GM19372 (cell line): ENCODE results near the gene SYNJ2.

Source experiments
- ATAC-seq: cut with Tn5 transposase; IDR thresholded peaks from one replicate; pipeline ENCODE4 v1.9.1; 2021; ENCODE audit warnings: mild to moderate bottlenecking, low read depth, moderate library complexity; ENCODE audit not compliant: unreplicated experiment

SYNJ2 gene

GRCh38 chr6:157978021-157978783 is 3.5 kb upstream of the SYNJ2 start:
- ATAC-seq: no peak

- peak; percentile 22 for ATAC-seq
These were observed 1.2 kb upstream of the SYNJ2 start for GRCh38 chr6:157980288-157981131.

DNA sequence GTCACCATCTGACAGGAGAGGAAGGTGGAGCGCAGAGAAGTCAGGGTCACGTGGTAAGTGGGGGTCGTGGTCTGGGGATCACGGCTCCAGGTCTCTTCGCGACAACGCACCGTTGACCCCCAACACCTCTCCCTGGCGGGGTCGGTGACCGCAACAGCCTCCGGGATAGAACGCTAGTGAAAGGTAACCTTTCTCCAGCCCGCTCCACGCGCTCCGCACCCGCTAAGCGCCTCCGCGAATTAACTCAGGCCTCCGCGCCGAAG is 600 bp upstream of the SYNJ2 start:
- no peak for ATAC-seq

GRCh38 chr6:157982102-157982562 is 469 bp downstream of the SYNJ2 start:
- peak; percentile 21 for ATAC-seq

DNA sequence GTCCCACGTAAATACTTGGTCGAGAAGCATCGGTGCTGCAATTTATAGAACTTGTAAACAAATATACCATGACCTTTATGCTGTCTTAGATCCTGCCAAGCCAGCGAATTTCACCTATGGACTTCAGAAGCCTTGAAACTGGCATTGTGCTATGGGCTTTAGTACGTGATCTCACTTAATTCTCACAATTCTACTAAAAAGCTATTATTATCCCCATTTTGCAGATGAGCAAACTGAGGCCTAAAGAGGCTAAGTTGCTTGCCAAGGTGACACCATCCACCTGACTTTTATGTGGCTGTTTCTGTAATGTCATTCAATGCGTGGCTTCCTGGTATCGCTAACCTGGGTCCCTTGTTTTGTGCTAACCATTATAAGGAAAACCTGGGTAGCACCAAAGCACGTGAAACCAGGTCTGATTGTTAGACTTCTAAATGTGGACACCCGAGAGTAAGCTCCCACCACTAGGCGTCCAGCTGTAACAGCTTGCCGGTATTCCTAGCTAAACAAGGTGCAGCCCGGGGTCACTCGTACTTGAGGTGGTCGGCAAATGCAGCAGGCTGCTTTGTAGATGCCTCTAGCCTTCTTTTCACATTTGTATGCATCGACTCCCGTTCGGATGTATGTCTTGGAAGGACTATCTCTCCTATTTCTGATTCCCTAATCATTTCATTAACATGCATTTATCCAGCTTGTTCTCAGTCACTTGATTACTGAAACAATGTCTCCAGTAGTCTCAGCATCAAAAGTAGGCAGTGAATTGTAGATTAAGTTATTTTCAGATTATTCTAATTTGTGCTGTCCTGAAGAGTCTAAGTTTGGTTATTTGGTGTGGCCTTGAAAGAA is 1.1 kb downstream of the SYNJ2 start:
- ATAC-seq: no peak

GRCh38 chr6:157983406-157984119 is 1.9 kb downstream of the SYNJ2 start:
- no peak for ATAC-seq

DNA sequence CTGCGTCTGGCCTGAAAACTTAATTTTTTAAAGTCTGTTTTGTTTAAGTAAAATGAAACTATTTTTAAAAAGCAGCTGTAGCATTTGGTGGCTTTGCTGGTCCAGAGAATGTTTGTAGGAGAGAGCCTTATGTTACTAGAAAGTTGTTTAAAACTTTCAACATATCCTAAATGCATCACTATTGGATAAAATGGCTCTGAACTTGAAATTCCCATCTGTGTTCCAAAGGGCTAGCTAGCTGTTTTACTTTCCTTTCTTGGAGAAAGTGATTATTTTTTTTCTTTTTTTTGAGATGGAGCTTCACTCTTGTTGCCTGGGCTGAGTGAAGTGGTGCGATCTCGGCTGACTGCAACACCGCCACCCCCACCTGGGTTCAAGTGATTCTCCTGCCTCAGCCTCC is 2.5 kb downstream of the SYNJ2 start:
- no peak for ATAC-seq

DNA sequence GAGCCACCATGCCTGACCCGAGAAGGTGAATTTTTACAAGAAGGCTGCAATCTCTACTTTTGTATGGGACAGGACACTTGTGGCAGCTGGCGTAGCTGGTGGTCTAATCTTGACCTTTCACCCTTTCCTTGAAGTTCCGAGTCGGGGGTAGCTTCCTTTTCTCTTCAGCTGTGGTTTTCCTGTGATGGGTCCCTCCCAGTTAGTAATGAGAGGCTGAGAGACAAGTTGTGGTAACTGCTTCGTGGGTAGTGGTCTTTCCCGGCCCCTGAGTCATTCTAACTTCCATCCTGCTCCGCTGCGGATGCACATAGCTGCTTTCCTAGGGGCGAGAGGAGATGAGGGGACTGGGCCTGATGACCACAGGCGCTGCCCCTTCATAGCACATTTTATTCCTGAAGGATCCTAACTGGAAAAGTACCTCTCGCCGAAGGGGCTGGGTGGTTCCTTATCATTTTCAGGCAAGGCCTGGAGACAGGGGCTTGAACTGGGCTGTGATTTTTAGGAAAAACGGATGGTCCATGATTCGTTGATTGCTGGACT is 3.1 kb downstream of the SYNJ2 start:
- ATAC-seq: no peak

DNA sequence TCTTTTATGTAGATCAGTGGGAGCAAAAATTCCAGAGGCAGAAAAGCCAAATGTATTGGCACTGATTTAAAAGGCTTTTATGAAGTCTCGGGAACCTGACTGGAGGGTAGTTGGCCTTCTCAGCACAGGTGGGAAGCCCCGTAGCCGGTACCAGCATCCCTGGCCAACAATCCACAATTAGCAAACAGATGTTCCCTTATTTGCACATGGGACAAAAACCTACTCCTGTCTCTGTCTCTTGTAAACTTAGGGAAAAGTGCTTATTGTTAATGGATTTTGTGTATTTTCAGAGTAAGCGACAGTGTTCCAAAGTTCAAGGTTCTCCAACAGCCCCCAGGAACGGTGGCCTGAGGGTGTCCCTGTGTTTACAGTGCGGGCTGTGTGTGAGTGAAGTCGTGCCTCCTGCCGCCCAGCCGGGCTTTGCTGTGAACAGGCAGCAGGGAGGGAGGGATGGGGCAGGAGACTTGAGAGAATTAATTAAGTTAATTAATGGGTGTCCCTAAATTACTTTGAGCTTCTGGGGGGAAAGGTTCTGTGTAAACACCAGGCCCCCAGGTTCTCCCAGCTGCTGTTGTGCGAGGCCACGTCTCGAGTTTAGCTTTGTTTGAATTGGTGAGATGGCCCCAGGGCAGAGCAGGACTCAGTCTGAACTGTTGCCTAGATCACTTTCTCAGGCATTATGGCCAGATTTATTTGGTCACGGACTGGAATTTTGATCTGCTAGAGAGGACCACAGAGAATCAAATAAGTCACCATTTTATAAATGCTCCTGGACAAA is 3.9 kb downstream of the SYNJ2 start:
- ATAC-seq: no peak

DNA sequence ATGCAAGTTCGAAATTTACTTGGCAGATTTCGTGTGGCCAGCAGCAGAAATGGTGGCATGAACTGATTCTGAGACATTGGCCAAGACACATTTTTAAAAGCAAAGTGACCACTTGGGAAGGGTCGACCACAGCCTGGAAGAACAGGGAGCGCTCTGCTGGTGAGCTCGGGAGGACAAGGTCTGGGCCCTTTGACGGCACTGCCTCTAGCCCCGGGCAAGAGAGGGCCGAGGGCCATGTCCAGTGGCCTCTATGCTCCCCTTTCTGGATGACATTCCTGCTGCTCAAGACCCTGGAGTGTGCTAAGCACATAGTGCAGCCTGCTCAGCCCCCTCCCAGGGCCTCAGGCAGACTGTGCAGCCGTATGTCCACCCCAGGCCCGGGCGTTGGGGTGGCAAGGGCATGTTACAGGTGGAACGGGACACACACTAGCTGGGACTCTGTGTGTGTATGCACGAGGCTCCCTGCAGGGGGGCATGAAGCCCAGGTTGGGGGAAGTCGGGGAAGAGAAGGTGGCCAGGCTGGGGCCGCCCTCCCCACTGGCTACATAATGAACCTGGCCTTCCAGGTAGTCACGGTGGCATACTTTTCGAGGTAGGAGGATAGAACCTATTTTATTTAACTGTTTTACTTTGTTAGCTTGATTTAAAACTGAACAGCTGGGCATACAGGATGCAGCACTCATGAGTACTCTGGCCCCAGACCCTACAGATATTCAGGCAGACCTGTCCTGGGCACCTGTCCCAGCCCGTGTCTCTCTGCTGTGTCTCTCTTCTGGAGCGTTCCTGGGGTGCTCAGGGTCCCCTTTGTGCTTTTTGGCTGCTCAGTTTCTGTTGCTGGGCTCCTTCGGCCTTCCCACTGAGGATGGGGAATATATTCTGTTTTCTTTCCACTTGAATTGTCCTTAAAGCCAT is 6.4 kb downstream of the SYNJ2 start:
- no peak for ATAC-seq

- ATAC-seq: no peak
These were observed 7.0 kb downstream of the SYNJ2 start for GRCh38 chr6:157988700-157989063.

DNA sequence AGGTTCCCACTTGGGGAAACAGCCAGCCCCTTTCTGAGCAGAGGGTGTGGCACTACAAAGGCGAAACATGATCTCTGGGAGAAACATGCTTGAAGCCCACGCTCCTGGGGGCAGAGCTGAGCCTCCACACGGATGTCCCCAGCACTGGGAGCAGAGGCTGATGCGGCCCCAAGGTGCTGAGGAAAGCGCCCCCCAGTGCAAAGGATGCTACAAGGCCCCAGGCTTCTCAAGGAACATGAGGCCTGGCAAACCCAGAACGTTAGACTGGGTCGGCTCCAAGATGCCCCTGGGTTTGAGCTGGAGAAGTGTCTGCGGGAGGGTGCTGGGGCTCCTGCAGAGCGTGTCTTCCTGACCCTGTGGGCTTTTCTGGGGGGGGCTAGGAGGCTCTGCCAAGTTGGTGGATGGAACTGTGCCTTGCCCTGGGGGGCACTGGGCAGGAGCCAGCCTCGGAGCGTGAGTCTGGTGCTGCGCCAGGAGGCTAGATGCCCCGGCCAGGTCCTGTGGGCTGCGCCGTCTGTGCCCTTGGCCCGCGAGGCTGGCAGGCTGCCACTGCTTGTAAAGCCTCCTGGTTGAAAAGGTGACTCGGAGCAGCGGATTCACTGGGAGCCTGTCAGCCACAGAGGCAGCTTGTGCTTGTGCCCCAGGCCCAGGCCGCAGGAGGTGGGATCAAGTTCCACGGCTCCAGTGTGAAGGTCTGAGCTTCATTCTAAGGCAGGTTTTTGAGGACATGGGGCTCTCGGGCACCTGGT is 8.1 kb downstream of the SYNJ2 start:
- ATAC-seq: no peak

GRCh38 chr6:157990321-157991066 is 8.8 kb downstream of the SYNJ2 start:
- ATAC-seq: no peak

DNA sequence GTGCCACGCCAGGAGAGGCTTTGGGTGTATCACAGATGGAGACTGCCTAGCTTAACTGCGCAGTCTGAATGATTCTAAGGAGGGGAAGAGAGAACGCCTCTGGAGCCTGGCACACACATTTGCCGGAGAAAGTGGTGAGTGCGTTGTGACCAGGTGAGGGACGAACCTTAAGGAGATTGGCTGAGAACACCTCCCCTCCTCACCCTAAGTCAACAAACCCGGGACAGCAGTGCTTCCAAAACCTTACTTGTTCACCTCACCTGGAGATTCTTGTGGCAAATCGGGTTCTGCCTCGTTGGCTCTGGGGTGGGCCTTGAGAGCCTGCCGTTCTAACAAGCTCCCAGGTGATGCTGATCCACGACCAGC is 9.4 kb downstream of the SYNJ2 start:
- no peak for ATAC-seq

- ATAC-seq: no peak
These were observed 11.4 kb downstream of the SYNJ2 start for GRCh38 chr6:157993076-157993475.

- no peak for ATAC-seq
These were observed 12.6 kb downstream of the SYNJ2 start for GRCh38 chr6:157994125-157994795.

GRCh38 chr6:157995458-157995857 is 13.8 kb downstream of the SYNJ2 start:
- no peak for ATAC-seq
